HG03064 (cell line): ENCODE measurements around the gene WDFY4.

ENCODE experiments used
- ATAC-seq: cut with Tn5 transposase; IDR thresholded peaks from one replicate; pipeline ENCODE4 v1.9.1; 2021; ENCODE audit warnings: low read depth; ENCODE audit not compliant: unreplicated experiment

Gene WDFY4

DNA sequence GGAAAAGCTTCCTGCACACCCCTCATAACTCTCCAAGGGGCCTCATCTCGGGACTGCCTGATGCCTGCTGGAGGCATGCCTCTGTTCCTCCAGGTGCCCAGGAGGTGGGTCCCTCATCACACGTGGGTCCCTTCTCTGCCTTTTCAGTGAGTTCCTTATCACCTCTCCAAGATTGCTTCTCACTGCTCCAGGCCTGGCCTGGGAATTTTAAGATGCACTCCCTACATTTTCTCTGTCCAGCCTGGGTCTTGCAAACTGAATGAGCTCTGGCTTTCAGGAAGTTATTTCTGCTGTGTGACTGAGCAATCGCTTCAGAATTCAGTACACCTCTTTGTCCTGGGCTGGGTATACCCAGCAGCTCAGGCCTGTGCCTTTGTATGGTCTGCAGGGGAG, 211.1 kb downstream of the WDFY4 start:
- no peak for ATAC-seq

DNA sequence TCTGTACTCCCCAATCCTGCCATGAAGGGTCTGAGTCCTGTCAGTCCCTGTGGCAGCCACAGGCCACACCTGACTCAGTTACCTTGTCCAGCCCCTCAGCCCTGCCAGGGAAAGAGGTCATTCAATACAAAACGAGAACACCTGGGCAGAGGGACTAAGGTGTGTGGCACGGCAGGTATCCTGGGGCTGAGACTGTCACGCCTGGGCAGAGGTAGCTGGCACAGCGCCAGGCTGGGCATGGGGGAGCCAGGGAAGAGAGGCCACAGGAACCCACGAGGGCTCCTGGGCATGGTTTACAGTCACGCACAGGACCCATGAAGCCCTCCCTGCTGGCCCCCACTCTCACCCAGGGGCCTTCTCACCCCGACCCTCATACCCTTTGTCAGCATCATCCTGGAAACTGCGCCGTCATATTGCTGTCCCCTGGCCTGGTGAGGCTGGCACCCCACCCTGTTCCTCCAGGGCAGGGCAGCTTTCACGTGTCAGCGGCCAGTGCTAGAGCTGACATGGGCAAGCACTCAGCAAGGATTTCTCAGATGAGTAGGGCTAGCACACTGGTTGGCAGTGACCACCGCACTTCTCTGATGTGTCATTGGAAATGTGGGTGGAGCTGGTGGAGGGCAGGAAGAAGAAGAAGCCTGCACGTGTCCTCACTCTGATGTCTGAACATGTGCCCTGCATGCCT, 212.2 kb downstream of the WDFY4 start:
- no peak for ATAC-seq

DNA sequence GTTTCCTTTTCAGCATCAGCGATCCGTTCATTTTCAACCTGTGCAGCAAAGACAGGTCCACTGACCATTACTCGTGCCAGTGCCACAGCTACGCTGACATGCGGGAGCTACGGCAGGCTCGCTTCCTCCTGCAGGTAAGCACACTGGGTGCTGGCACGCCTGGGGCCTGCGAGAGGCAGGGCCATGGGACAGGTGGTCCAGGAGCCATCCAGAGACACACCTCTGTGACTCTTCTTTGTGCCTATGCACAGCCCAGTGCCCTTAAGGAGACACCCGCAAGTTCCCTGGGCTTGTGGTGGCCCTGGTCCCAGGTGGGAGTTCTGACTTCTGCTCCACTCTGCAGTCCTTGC, 212.7 kb downstream of the WDFY4 start:
- no peak for ATAC-seq

DNA sequence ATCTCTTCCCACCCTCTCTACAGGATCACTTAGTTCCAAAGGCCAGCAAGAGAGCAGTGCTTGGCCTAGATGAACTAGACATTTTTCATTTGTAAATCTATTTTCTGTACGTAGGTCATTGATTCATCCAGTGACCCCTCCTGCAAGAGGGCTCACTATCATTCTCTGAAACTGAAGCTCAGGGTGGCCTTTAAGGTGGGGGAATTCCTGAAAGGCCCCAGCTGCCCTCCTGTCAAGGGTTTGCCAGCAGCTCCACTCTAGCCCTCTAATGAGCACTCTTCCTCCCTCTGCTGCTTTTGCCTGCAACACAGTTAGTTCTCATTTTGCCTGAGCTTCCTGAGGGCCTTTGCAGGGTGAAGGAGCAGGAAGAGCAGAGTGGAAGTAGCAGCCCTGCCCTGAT, 213.8 kb downstream of the WDFY4 start:
- ATAC-seq = no peak

DNA sequence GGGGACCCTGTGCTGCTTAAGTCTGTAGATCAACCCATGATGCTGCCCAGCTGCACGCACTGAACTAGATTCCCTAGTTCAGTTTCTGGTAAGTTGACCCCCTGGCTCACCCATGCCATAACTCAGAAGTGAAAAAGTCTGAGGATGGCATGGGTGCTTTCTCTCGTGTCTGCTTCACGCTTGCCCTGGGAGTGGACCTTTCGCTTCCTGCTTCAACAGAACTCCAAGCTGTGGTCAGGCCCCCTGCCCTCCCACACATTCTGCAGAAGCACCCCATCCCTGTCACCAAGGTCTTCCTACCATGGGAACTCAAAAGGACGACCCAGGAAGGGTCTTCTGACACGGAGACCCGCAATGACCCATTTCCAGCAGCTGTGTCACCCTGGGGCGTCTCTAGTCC, 215.1 kb downstream of the WDFY4 start:
- ATAC-seq = no peak

DNA sequence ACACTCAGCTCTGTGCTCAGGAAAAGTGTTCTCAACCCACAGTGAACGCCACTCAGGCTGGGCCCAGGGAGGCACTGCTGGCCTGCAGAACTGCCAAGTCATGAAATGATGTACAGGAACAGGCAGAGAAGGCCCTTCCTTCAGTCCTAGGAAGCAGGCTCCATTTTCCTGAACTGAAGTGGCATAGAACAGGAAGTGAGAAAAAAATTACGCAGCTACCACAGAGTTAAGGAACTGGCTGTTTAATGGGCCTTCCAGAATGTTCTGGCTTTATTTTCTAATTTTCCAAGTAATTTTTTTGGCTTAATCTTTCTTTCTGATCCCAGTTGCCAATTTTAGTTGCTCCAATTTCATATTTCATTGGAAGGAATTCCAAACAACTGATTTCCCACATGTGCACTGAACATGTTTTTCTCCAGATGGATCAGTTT, 215.7 kb downstream of the WDFY4 start:
- ATAC-seq = no peak

DNA sequence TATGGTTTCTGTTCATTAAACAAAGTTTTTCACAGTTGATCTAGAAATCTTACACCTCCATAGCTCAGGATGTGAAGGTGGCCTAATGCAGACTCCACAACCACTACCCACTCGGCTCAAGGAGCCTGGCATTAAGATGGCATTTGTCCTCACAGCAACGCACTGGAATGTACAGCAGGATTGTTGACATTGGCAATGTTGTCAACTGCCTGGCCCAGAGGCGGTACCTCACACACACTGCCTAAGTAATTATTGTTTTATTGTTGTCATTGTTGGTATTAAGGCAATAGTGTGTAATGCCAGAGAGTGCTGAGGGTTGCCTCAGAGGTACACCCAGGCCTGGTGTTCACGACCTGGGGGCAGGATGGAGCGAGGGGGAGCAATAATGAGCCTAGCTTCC, 216.6 kb downstream of the WDFY4 start:
- no peak for ATAC-seq

DNA sequence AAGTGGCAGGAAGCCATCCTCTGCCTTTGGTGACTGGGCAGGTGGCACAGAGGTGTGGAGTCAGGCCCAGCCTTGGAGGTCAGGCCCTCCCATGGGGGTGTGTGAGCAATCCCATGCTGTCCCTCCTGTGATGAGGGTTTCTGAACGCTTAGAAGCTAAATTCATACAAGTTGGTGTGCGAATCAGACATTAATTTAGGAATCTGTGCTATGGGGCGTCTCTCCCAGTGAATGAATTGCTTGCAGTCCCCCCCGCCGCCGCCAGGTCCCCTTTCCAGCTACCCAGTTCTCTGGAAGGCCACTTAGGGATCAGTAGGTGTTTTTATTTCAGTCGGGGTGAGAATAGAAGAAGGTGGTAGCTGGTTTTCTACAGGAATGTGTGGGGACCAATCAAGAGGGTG, 217.4 kb downstream of the WDFY4 start:
- no peak for ATAC-seq

DNA sequence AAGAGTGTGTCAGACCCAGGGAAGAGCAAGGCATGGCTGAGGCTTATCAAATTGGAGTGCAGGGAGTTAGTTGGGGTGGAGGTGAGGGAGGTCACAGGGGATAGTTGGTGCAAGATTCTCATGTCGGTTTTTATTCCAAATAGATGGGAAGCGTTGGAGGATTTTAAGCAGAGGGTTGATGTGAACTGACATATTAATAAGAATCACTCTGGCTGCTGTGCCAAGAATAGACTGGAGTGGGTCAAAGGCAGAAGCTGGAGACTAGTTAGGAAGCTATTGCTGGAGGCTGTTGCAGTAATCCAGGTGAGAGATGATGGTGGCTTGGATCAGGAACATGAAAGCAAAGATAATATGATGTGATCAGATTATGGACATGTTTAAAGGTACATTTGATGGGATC, 218.5 kb downstream of the WDFY4 start:
- no peak for ATAC-seq

DNA sequence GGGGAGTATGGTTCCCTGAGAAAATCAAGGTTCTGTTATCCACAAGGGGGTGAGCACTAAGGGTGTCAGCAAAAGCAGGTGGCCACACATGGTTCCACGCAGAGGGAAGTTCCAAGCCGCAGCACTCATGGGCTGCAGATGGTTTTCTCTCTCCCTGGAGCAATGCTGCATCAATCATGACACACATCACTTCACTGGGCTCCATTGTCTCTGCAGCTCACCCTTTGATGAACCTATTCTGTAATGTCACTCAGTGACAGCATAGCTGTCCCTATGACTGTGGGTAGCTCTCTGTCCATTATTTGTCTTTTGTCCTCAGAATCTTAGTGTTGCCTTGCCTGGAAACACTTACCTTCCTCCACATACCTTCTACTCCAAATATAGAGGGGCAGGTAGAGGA, 220.2 kb downstream of the WDFY4 start:
- ATAC-seq = no peak

DNA sequence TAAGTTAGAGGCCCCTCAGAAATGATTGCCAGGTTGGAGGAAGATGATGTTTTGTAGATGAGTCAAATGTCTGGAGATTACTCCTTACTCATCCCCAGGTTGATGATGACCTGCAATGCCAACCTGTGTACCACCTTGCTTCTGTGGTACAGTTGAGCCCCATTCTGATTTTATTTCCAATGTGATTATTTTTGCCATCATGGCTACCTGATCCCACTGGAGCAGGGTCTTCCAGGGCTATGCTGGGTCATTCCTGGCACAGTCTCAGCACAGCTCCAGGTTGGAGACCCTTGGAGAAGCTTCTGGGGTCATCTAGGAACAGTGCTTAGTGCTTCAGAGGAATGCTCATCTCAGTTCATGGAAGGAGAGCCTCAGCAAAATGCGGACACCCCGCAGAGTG, 220.6 kb downstream of the WDFY4 start:
- no peak for ATAC-seq

DNA sequence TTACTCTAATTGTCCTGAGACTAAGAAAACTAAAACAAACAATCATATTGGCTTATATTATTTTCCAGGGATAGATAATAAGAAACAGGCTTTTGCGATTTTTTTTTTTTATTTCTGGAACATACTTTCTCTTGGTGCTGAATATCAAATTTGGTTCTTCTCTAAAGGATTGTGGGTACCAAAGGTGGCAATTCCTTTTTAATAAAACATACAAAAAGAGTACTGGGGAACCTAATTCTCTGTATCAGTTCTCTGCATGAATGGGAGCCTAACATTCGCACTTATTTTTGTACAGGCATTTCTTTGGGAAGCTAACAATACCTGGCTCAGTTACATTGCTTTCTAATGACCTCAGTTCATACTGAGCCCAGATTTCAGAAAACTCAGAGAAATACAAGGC, 222.2 kb downstream of the WDFY4 start:
- no peak for ATAC-seq

DNA sequence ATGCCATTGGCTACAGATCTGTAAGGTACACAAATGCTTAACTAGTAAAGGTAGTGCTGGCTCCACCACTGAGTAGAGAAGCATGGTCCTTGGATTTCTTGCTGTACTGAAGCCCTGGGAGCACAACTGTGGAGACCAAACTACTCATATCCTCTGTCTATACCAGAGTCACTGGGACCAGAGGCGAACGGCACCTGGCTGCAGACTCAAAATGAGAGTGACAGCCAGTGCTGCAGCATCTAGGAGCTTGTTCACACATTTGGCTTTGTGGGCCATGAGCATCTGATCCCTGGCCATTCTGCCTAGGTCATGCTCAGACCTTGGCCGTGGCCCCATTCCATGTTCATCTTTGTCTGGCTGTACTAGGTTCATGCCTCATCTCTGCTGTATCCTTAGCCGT, 223.1 kb downstream of the WDFY4 start:
- ATAC-seq = no peak

DNA sequence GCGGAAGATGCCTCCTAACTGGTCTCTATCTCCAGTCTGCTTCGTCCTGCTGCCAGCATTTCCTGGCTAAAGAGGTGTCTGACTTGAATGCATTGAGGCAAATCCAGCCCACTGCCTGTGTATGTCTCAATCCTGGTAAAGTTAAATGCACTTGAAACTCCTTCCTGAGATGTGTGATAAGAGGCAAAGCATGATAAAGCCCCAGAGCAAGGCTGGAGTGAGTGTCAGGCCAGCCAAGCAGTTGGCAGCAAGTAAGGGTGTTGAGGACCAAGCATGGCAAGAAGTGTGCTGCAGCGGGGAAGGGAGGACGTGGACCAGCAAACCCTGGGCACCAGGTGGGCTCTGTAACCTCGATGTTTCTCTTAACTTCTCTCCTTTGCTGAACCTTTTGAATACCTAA, 225.9 kb downstream of the WDFY4 start:
- ATAC-seq = no peak

DNA sequence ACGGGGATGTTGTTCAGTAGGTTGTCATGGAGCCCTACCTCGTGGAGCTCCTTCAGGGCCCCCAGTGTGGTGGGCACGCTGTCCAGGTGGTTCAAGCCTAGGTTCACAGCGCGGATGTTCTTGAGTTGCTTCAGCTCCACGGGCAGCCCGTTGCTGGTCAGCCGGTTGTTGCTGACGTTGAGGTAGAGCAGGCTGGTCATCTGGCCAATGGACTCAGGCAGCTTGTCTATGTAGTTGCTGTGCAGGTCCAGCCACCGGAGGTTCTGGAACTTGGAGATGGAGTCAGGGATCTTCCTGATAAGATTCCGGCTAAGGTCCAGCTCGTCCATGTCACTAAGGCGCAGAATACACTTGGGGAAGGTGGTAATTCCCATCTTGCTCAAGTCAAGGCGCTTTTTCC, 229.0 kb downstream of the WDFY4 start:
- no peak for ATAC-seq

DNA sequence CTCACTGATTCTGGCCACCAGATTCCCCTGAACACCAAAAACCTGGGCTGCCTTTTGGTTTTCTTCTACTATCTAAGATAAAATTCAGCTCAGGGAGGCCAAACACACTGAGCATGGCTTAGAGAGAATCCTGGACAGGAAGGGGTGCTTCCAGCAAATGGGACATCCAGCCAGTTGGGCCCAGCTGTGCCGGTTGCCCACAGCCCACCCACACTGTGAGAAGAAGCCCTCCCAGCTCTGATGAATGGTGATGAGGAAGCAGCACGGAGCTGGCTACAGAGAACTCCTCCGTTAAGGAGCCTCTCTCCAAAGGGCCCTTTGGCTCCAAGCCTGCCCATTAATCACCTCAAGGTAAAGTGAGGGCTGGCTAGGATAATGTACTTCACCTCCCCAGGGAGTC, 239.1 kb downstream of the WDFY4 start:
- no peak for ATAC-seq

DNA sequence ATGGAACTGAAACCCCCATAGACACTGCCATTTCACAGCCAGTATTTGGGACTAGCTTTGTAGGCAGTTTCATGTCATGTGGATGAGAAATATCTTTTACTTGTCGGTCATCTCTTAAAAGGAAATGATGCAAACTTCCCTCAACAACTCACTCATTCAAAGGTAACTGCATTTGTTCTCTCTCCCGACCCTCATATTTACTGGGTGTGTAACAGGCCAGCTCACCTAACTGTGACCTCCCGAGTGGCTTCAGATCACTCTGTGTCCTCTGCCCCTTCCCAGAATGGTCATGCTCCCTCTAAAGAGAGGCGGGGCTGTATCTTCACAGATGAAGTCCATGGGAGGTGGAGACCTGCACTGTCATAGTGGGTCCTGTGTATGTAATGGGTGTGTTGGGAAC, 240.3 kb downstream of the WDFY4 start:
- ATAC-seq = no peak

DNA sequence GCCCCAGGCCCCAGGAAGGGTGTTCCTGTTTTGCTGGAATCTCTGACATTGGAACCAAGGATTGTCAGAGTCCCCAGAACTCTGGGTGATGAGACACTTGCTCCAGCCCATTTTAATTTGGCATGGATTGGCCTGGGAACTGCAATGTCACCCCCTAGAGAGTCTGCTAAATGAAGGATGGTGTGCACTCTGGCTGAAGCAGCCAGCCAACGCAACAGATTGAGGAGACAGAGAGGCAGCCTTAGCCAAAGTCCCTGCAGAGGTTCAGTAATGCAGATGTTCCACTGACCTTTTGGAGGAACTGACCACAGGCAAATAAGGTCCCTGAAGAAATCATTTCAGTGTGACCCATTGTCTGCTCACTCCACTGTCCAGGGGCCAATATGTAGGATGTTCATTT, 241.6 kb downstream of the WDFY4 start:
- ATAC-seq = no peak

DNA sequence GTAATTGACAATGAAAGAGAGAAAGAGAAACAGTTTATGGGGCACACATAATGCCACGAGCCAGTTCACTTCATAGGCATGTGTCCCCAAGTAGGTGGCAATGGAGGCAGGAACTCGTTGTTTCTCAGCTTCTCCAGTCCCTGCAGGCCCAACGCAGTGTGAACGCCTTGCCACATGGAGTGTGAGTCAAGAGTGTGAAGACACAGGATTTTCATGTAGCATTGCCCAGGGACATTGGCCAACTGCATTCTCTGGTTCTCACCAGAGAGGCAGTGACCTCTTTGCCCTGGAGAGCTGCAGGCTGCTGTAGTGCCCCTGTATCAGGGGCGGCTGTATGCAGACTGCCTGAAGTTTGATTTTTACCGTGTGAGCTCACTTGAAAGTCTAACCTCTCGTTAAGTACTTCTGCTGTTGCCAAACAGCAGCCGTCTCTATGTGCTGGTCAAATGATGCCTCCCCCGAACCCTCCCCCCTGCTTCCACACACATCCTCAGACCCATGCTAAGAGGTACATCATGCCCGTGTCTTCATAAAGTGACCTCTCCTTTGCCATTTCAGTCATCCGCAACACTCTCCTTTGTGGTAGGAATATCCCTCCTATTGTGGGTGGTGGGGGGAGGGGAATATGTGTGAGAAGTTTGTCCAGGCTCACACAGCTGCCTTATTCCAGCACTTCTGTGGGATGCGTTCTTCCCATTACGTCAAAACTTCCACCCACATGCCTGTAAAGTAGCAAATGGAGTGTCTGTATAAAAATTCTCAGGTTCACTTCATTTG, 242.3 kb downstream of the WDFY4 start:
- no peak for ATAC-seq

DNA sequence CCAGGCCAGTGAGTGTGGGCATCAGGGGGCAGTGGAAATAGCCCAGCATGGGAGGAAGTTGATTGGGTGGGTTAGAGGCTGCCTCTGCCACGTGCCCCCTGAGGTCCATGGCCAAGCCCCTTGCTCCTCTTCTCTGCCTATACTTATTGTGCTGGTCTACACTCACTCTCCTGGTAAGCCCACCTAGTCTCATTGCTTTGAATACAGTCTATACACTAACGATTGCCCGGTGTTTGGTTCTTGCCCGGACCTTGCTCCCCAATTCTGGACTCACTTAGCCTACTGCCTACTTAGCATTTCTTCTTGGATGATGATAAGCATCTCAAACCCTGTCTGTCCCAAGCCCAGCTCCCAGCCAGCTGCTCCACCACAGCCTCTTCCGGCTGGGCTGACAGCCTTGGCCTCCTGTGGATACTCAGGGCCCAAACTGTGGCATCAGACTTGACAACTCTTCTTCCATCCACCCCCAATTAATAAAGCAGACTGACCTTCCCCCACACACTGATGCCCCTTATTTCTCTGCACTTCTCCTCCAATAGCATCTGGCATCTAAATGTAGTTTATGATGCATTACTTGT, 244.8 kb downstream of the WDFY4 start:
- ATAC-seq = no peak

DNA sequence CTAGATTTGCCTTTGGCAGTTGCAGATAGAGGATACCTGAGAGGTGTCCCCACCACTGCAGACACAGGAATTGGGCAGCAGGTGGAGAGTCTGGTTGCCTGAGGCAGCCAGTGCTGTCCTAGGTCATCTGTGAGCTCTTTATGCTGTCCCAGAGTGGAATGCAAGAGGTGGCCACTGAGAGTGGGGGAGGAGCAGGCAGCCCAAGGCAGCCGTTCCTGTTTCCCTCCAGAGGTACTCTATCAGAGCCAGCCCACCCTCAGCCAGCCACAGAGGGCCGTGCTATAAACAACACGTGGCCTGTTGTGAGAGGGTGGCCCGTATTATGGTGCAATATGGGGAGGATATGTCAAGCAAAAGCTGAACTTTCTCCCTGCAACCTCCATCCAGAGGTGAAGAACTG, 246.5 kb downstream of the WDFY4 start:
- no peak for ATAC-seq
